SK-N-MC (cell line): ENCODE data around the gene LRRC61.

Experiments used
- DNase-seq: peaks from one replicate; pipeline ENCODE4 v3.0.0-alpha.2; 2011; ENCODE audit warnings: low read depth, low spot score
- H3K27ac ChIP-seq: fragments of 200-600 bp; sonication (generic); 2 replicates; pipeline ENCODE4 v1.5.1; 2016; ENCODE audit warnings: mixed run types
- H3K36me3 ChIP-seq: fragments of 200-600 bp; sonication (generic); 2 replicates; pipeline ENCODE4 v1.6.1; 2017; ENCODE audit warnings: antibody characterized with exemption, low read length, mixed read lengths; ENCODE audit not compliant: insufficient read depth
- H3K4me3 ChIP-seq: fragments of 200-600 bp; sonication (generic); 2 replicates; pipeline ENCODE4 v1.5.1; 2016
- H3K9ac ChIP-seq: fragments of 200-600 bp; sonication (generic); 2 replicates; pipeline ENCODE4 v1.8.0; 2017; ENCODE audit warnings: mixed run types, mixed read lengths; ENCODE audit not compliant: insufficient read length
- H3K9me3 ChIP-seq: fragments of 200-600 bp; sonication (generic); 2 replicates; pipeline ENCODE4 v1.6.1; 2017; ENCODE audit warnings: low read depth, mild to moderate bottlenecking, antibody characterized with exemption, low read length, moderate library complexity, mixed read lengths
- EZH2 ChIP-seq: fragments of 200-600 bp; sonication (generic); IDR thresholded peaks from one replicate; pipeline ENCODE4 v1.6.1; 2017; ENCODE audit warnings: antibody characterized with exemption
- FOXP2 ChIP-seq: optimal IDR thresholded peaks from 2 replicates; pipeline ENCODE3; 2011; ENCODE audit warnings: mild to moderate bottlenecking, moderate library complexity; ENCODE audit not compliant: insufficient read depth; ENCODE audit errors: extremely low read length, control extremely low read depth
- POLR2AphosphoS5 ChIP-seq: IDR thresholded peaks from 2 replicates; pipeline ENCODE4 v1.6.1; 2012; ENCODE audit warnings: mild to moderate bottlenecking, low read depth, low read length, borderline replicate concordance

LRRC61 gene

DNA sequence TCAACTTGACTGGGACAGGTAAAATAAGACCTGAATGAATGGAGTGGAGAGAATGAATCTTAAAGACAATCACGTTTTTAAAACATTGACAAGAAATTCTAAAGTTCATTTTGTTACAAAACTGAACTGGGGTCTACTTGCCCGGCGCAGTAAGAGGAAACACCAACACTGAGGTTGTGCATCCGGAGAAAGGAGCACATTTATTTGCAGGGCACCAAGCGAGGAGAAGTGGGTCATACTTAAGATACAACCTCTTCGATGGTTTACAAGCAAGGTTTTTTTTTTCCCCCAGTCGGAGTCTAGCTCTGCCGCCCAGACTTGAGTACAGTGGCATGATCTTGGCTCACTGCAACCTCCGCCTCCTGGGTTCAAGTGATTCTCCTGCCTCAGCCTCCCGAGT, 42.0 kb downstream of the LRRC61 start:
- Histone ChIP-seq H3K9ac (no peak overlapping the region), H3K36me3 (no peaks in the 10 kb centered on the region), H3K4me3 (no peak overlapping the region), H3K27ac (no peak overlapping the region), H3K9me3 (no peaks in the 10 kb centered on the region)
- TF ChIP-seq POLR2AphosphoS5 (no peak), EZH2 (no peak), FOXP2 (no peak)
- no peak for DNase-seq

DNA sequence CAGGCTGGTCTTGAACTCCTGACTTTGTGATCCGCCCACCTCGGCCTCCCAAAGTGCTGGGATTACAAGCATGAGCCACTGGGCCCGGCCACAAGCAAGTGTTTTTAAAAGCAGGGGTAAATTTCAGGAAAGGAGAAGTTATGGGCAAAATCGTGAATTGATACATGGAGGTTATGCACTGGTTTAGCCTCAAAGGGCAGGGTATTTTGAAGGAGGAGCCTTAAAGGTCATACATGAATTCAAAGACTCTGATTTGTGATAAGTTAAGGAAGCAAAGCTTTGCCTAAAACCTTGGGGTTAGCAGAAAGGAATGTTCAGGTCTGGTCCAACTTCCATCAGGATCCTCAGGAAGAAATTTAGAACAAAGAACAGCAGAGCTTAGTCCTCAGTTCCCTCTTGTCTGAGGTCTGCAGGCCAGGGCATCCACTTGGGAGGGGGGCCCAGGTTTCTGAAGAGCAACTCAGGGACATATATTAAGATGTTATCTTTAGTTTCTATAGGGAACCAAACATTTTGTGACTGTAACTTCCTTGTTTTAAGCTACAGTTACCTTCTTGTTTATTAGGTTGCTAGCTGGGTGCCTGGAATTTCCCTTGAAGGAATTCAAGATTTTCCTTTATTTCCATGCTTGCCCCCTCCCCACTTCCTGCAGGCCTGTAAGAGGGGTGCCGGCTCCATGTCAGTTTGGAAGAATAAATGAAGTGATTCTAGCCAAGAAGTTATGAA, 42.7 kb downstream of the LRRC61 start:
- Histone ChIP-seq H3K36me3 (no peaks in the 10 kb centered on the region), H3K4me3 (no peak overlapping the region), H3K9me3 (no peaks in the 10 kb centered on the region), H3K9ac (no peak overlapping the region), H3K27ac (no peak overlapping the region)
- no peak for DNase-seq
- TF ChIP-seq POLR2AphosphoS5 (no peak), EZH2 (no peak), FOXP2 (no peak)

GRCh38 chr7:150367677-150368095, 44.5 kb downstream of the LRRC61 start:
- TF ChIP-seq FOXP2 (no peak), EZH2 (no peak), POLR2AphosphoS5 (no peak)
- no peaks in the 10 kb centered on the region for H3K9me3 ChIP-seq
- peak overlapping the region; percentile 83 for H3K9ac ChIP-seq
- no peak overlapping the region for H3K27ac ChIP-seq
- H3K36me3 ChIP-seq, result no peaks in the 10 kb centered on the region
- peak overlapping the region; percentile 81 for H3K4me3 ChIP-seq
- DNase-seq, result peak; percentile 72

DNA sequence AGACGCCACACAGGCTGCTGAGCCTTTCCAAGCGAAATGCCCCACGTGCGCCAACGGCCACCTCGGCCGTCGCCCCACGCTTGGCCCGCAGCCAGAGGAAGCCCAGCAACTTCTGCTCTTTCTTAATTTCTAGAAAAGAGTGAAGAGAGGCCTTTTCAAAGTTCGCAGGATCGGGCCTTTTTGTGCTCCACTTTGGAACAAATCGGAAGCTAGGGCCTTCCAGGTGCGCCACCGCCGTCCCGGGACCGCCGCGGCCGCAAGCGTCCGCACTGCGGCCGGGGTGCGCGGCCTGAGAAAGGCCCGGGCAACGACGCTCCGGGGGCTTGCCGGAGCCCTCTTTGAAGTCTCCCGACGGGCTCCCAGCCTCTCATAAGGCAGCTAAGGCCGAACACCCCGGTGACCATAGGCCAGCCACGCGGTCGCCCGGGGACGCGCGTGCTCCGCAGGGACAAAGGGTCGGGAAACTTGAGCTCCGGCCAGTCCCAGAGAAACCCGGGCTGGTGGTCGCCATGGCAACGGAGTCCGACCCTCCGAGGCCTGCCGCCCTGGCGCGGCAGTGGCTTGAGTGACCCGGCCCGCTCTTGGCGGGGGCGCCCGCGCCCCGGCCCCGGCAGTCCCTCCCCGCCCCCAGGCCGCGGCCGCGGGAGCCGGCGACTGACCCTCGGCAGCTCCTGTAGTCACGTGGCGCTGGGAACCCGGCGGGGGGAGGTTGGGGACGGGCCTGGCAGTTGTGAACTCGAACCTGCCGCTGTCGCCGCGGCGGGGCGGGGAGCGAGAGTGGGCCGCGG, 45.1 kb downstream of the LRRC61 start, which contains the start of gene REPIN1:
Gene REPIN1, plus strand, starts transcription at position 727 of the 788 bp plus-strand sequence. CDS start 890 bp downstream, outside the sequence.
- no peaks in the 10 kb centered on the region for H3K9me3 ChIP-seq
- H3K27ac ChIP-seq, result no peak within 1 kb of the TSS
- peak within 1 kb of the TSS; percentile 83 for H3K9ac ChIP-seq
- peak within 1 kb of the TSS; percentile 81 for H3K4me3 ChIP-seq
- DNase-seq, result no peak
- H3K36me3 ChIP-seq, result no peaks in the 10 kb centered on the region
- peak; percentile 59; the same call in 1 of the 2 replicates for TF ChIP-seq POLR2AphosphoS5
- TF ChIP-seq EZH2, result no peak

DNA sequence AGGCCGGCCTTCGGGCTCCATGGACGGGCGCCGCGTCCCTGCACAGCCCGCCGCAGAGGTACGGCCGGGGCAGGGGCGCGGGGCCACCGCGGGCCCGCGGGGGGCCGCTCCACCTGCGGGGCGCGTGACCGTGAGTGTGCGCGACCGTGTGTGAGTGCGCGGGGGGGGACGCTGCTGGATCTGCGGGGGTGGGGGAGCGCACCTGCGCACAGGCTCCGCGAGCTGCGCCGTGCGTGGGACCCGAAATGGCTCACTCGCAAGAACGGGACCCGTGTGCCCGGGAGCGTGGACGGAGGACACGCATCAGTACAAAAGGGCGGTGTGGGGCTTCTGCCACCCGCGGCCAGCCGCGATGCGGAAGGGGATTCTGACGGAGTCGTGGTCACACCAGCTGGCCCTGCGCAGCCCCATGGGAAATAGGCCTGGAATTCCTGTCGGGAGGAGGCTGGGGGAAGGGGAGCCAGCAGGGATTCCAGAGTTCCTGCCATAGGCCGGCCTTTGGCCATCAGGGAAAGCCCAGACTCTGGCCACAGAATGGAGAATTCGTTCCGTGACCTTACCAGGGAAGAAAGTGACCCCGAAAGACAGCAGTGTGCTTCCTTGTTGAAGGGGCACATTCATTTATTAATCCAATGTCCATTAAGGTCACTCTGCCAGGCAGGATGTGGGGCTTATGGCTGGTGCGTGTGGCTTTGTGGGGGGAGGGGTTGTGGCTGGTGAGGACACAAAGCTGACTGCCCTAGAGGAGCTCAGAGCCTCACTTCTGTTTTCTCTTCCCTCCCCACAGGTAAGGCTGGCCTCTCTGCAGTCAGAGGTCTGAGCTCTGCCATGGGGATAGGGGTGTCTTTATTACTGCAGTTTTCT, 46.0 kb downstream of the LRRC61 start:
- peak overlapping the region; percentile 83 for H3K9ac ChIP-seq
- no peak overlapping the region for H3K27ac ChIP-seq
- TF ChIP-seq EZH2 (no peak), FOXP2 (no peak), POLR2AphosphoS5 (no peak)
- H3K4me3 ChIP-seq, result peak overlapping the region; percentile 81
- H3K9me3 ChIP-seq, result no peaks in the 10 kb centered on the region
- no peak for DNase-seq
- H3K36me3 ChIP-seq, result no peaks in the 10 kb centered on the region

DNA sequence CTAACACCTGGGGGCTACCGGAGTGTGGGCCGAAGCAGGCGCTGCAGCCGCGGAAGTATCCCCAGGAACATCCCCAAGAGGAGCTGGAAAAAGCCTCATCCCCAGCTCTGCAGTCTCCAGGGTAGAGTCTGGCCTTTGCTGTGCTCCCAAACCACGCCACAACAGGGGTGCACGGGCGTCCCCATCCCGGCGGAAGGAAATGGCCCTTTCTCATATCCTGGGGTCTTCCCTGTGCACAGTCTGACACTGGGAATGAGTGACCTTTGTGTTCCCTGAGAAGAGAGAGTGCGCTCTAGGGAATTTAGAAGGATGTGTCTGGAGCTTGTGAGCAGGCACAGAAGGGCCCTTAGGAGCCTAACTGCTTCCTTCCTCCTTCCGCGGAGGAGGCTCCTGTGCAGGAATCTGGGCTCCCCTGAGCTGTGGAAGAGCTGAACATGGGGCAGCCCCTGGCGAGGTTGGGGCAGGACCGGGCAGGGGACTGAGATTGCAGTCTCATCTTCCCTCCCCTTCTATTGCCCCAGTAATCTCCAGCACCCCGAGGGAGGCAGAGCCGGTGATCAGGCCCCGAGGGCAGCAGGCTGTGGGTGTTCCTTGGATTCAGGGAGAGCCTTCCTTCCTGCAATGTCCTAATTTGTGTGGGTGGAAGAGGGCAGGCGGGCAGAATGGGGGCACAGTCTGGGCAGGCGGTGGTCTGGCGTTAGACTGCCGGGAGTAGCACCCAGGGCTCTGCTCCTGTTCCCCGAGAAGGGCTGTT, 46.8 kb downstream of the LRRC61 start:
- Histone ChIP-seq H3K36me3 (no peaks in the 10 kb centered on the region), H3K9ac (no peak overlapping the region), H3K4me3 (peak overlapping the region; percentile 81), H3K27ac (no peak overlapping the region), H3K9me3 (no peaks in the 10 kb centered on the region)
- no peak for DNase-seq
- TF ChIP-seq POLR2AphosphoS5 (no peak), EZH2 (no peak), FOXP2 (no peak)

DNA sequence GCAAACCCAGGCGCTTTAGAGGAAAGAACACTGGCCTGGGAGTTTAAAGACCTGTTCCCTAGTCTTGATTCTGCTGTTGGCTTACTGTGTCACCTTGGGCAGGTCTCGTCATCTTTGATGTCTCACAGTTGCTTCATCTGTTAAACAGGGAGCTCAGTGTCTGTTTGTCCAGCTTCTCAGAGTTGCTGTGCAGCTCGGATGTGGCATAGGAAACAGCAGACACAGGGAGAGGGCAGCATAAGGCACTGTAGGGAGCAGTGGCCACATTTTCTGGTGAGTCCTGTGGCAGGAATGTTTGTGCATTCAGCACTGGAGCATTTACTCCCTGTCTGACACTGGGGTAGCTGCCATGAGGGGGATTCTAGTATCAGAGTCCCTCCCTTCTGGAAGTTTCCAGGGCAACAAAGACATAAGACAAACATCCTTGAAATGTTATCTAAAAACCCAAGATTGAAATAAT, 47.5 kb downstream of the LRRC61 start:
- Histone ChIP-seq H3K36me3 (no peaks in the 10 kb centered on the region), H3K4me3 (no peak overlapping the region), H3K9ac (no peak overlapping the region), H3K27ac (no peak overlapping the region), H3K9me3 (no peaks in the 10 kb centered on the region)
- DNase-seq, result no peak
- TF ChIP-seq EZH2, result no peak
- no peak for TF ChIP-seq FOXP2
- TF ChIP-seq POLR2AphosphoS5, result no peak

DNA sequence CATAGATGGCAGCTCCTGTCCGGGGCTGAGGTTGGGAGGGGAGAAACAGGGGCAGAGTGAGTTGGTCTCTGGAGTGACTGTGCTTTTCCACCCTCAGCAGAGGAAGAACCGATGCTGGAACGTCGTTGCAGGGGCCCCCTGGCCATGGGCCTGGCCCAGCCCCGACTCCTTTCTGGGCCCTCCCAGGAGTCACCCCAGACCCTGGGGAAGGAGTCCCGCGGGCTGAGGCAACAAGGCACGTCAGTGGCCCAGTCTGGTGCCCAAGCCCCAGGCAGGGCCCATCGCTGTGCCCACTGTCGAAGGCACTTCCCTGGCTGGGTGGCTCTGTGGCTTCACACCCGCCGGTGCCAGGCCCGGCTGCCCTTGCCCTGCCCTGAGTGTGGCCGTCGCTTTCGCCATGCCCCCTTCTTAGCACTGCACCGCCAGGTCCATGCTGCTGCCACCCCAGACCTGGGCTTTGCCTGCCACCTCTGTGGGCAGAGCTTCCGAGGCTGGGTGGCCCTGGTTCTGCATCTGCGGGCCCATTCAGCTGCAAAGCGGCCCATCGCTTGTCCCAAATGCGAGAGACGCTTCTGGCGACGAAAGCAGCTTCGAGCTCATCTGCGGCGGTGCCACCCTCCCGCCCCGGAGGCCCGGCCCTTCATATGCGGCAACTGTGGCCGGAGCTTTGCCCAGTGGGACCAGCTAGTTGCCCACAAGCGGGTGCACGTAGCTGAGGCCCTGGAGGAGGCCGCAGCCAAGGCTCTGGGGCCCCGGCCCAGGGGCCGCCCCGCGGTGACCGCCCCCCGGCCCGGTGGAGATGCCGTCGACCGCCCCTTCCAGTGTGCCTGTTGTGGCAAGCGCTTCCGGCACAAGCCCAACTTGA, 48.2 kb downstream of the LRRC61 start:
- Histone ChIP-seq H3K9ac (no peak overlapping the region), H3K36me3 (no peaks in the 10 kb centered on the region), H3K27ac (no peak overlapping the region), H3K4me3 (no peak overlapping the region), H3K9me3 (no peaks in the 10 kb centered on the region)
- DNase-seq, result no peak
- TF ChIP-seq FOXP2, result no peak
- no peak for TF ChIP-seq POLR2AphosphoS5
- TF ChIP-seq EZH2, result no peak
